GM12801 (cell line): ENCODE results near the gene TNFRSF9.

ENCODE experiments used
- CTCF ChIP-seq: IDR thresholded peaks from one replicate; pipeline ENCODE4 v1.5.1; 2011; ENCODE audit warnings: control low read depth; ENCODE audit not compliant: insufficient read length; ENCODE audit errors: extremely low read depth

The TNFRSF9 gene

GRCh38 chr1:7873801-7874795 is 66.5 kb downstream of the TNFRSF9 start:
- TF ChIP-seq CTCF: no peak

- no peak for TF ChIP-seq CTCF
Observed at GRCh38 chr1:7871136-7871535, 69.5 kb downstream of the TNFRSF9 start.

- no peak for TF ChIP-seq CTCF
Observed at GRCh38 chr1:7869136-7869920, 71.3 kb downstream of the TNFRSF9 start.

GRCh38 chr1:7868070-7868780 is 72.4 kb downstream of the TNFRSF9 start:
- no peak for TF ChIP-seq CTCF

GRCh38 chr1:7865978-7866377 is 74.7 kb downstream of the TNFRSF9 start:
- no peak for TF ChIP-seq CTCF
